ENCODE measurements around the gene GP5.

- TF ChIP-seq CTCF (IDR thresholded peaks at IDR 0.05), result no peak
- no peak for TF ChIP-seq MAFK (IDR thresholded peaks at IDR 0.05; ENCODE audit: partially characterized antibody)
- no peak for TF ChIP-seq RCOR1 (IDR thresholded peaks at IDR 0.05; ENCODE audit: low read depth, low read length)
- TF ChIP-seq EHMT2 (IDR thresholded peaks at IDR 0.05; ENCODE audit: low read depth), result no peak
- no peak for TF ChIP-seq POLR2A (IDR thresholded peaks at IDR 0.05; ENCODE audit: low read length)
- no peak for TF ChIP-seq MYC (IDR thresholded peaks at IDR 0.05; ENCODE audit: borderline replicate concordance, low read length)
- no peak for TF ChIP-seq ESRRA (IDR thresholded peaks at IDR 0.05; ENCODE audit: borderline replicate concordance, low read length)
- TF ChIP-seq PBX3 (IDR thresholded peaks at IDR 0.05), result no peak
- TF ChIP-seq POLR2AphosphoS2 (conservative IDR thresholded peaks at IDR 0.05; ENCODE audit: low read length), result no peak
Measured at GRCh38 chr3:194377708-194378107, 21.4 kb downstream of the GP5 start.

Data from A549 (cell line).